Keratinocyte (primary cell): ENCODE measurements around the gene CFAP157.

ENCODE experiments used
- CTCF ChIP-seq, 3 experiments: IDR thresholded peaks in 1 of 3; conservative IDR thresholded peaks in 1 of 3; optimal IDR thresholded peaks in 1 of 3; 2 replicates in 2 of 3; 3 replicates in 1 of 3; pipeline versions ENCODE3 to v1.5.1; 2011; ENCODE audit warnings: low read length in 3 of 3, mild to moderate bottlenecking in 3 of 3, moderate library complexity in 2 of 3, control low read depth in 1 of 3, inconsistent platforms in 1 of 3; ENCODE audit not compliant: insufficient read depth in 2 of 3; ENCODE audit errors: extremely low read depth in 1 of 3
- EZH2 ChIP-seq: IDR thresholded peaks from one replicate; pipeline ENCODE4 v1.6.1; 2012; ENCODE audit warnings: inconsistent platforms, mild to moderate bottlenecking, low read length, moderate library complexity

GRCh38 chr9:127708952-127709587 lies 2.3 kb downstream of the CFAP157 start:
- TF ChIP-seq CTCF (optimal IDR thresholded peaks at IDR 0.05 in 1 of 3, IDR thresholded peaks at IDR 0.05 in 1 of 3, conservative IDR thresholded peaks at IDR 0.05 in 1 of 3; ENCODE audit: extremely low read depth in 1 of 3, insufficient read depth in 2 of 3, low read length in 3 of 3) (no peak), EZH2 (no peak)
